GM19324 (cell line): ENCODE results near the gene RAB20.
"Not testable (repeated sequence)": the region's sequence is repeated elsewhere in the genome, so short reads cannot be mapped to it uniquely, and the experiment has no call there.

Experiments used
- ATAC-seq: cut with Tn5 transposase; IDR thresholded peaks from one replicate; pipeline ENCODE4 v1.9.1; 2021; ENCODE audit warnings: mild to moderate bottlenecking, moderate library complexity; ENCODE audit not compliant: unreplicated experiment, low FRiP score

RAB20 gene

DNA sequence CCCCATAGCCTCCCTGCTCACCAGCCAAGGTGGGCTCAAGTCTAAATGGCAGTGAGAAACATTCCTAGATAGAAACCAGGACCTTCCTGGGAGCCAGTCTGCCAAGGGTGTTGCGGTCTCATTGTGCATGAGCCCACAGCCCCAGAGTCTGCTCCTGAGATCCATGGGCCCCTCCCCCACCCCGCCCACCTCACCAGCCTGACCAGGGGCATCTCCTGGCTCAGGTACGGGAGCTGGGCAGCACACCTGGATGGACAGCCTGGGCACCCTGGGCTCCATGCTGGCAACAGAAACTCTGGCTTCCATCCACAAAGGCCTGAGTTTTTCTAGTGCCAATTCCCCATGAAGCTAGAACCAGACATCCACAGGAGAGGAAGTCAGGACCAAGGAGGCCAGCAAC lies 65.6 kb downstream of the RAB20 start:
- ATAC-seq, result no peak

DNA sequence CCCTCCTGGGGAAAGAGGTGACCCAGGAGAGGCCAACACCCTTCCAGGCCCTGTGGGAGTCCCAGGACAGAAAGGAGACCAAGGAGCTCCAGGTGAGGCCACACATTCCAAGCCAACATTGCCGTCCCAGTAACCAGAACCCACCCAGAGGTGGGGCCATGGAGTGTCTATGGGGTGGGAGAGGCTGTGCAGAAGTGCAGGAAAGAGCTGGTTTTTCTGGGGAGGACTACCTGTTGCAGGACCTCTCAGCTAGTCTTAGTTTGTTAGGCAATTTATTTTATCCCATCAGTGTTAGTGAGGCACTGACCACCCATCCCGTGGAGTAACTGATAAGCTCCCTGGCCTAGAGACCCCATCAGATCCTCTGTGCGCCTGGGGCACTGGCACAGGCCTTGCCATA lies 66.1 kb downstream of the RAB20 start:
- no peak for ATAC-seq

DNA sequence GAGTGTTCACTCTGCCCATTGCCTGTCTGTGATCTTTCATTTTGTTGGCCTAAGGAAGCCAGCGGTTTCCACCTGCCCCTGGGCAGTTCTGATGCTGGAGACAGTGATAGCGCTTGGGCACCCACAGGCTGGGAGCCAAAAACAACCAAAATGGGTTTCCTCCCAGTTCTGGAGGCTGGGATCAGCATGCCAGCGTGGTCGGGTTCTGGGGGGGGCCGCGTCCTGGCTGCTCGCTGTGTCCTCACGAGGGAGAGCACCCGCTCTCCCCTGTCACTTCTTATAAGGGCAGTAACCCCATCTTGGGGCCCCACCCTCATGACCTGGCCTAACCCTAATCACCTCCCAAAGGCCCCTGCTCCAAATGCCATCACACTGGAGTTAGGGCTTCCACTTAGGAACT lies 67.9 kb downstream of the RAB20 start:
- ATAC-seq, result no peak

DNA sequence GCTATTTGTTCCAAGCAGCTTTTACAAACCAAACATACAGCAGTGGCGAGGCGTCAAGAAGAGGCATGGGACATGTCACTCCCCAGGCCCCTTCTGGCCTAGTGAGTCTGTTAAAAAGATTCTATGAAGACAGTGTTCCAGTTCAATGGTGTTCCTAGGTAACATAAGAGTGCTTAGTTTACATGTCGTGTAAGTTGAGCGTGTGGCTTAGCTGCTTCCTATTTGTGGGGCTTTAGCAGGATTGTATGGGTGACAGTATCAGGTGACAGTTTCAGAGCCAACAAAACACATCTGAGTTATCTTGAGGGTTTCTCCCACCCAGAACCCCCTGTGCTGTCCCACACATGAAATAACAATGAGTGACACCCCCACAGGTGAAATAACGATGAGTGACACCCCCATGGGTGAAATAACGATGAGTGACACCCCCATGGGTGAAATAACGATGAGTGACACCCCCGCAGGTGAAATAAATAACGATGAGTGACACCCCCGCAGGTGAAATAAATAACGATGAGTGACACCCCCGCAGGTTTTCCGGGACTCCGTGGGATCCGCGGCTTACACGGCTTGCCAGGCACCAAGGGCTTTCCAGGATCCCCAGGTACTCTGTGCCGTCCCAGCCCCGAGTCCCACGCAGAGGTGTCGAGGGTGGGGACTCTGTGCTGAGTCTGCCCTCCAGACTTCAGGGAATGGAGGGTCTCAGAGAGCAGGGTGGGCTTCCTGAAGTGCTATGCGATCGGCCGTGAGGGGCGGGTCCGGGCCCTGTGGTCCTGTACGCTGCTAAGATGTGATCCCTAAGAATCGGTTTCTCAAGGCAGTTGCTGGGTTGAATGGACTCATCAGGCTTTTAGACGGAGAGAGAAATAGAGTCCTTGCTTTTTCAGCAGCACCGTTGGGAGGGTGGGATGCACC lies 68.6 kb downstream of the RAB20 start:
- ATAC-seq, result no peak

DNA sequence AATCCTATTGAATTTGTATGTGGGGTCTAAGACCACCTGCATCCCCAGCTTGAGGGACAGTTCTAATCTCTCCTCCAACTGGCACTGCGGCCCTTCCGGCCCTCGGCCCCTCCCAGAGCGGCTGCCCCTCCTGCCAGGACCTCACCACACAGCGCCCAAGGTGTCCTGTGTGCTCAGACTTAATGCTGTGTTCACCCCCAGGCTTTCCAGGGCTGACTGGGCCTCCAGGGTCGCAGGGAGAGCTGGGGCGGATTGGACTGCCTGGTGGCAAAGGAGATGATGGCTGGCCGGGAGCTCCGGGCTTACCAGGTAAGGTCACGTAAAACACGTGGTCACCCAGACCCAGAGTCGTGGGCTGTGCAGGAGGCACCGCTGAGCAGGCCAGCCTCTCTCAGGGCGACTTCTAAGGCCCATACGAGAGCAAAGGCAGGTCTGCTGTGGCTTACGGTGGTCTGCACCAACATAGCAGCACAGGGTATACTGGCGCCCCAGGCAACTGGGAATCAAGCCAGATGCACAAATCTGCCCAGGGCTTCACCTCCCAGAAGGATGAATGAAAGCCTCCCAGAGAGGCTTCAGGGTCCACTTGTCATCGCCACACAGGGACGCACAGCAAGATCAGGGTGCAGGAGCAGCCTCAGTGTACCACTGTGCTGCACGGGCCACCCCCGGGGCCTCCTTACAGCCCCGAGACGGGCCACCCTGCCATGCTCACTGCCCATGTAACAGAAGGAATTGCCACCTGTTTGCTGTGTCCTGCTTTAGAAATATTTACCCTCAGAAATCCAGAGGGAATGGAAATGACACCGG lies 69.4 kb downstream of the RAB20 start:
- no peak for ATAC-seq

DNA sequence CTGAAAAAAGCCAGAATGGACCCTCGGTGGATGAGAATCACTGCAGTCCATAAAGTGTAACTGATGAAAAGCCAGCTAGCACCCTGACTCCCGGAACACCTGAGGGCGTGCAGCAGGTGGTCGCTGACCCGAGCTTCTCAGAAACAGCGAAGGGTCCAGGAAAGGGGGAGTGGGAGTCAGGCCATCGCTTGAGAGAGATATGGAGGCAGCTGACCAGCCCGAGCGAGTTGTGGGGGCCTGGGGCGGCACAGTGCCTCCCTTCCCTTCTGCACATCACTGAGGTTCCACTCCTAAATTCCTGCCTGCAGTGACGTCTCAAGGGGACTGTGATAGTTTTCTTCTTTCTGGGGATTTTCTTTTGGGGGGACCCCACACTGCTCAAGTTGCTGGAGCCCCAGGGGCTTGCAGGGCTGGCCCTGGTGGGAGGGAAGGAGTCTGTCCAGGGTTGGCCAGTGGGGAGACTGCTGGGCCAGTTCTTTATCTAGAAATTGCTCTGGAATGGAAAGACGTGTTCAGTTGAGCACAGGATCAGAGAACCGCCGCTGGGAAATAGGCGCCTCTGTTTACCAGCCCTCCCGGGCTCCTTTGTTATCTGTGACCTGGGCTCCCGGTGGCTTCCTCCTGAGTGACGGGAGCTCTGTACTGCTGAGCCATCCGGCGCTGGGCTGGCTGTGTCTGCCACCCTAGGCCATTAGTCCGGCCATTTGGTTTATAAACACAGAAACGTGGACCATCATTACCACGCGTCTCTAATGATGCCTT lies 71.3 kb downstream of the RAB20 start:
- ATAC-seq, result no peak

DNA sequence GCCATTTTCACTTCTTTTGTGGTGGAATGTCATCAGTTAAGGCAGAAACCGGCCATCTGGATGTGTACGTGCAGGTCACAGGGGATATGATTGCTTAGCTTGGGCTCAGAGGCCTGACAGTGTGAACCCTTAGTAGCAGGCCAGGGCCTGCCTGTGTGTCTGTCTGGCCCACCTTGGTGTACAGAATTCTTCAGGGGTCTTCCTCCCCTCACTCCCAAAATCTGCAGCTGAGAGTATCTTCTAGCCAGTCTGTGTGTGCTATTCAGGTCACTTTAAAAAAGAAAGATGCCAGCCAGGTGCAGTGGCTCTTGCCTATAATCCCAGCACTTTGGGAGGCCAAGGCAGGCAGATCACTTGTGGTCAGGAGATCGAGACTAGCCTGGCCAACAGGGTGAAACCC lies 74.6 kb downstream of the RAB20 start:
- ATAC-seq, result not testable (repeated sequence)

DNA sequence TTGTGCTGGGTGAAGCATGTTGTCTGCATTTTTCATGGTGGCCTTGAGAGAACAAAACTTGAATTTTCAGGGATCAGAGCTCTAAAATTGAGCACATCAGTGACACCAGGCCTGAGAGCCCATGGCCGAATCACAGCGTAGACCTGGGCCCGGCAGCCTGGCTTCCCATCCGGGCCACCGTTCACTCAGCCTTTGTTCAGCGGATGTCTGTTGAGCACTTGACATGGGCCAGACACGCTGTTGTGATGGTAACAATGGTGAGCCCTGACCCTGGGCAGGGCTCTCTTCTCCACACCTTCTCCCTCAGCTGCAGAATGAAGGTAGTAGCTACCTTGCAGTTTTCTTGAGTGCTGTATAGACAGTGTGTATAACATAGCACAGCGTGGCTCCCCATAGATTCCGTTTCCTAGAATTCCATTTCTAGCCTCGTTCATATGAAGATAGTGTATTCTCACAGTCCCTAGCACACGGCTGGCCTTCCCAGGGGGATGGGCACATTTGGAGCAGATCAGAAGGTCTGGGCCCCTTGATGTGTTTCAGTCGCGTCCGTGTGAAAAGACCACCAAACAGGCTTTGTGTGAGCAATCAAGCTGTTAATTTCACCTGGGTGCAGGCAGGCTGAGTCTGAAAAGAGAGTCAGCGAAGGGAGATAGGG lies 75.3 kb downstream of the RAB20 start:
- no peak for ATAC-seq

DNA sequence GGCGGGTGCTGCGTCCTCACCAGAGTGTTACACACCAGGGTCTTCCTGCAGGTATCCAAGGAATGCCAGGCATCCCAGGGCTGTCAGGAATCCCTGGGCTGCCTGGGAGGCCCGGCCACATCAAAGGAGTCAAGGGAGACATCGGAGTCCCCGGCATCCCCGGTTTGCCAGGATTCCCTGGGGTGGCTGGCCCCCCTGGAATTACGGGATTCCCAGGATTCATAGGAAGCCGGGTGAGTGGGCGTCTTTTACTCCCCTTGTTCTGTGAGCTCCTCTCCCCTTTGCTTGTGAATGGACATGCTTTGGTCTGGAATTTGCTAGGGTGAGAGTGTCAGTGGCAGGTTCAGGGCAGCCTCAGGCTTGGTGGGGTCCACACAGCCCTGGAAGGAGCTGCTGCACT lies 75.9 kb downstream of the RAB20 start:
- ATAC-seq, result no peak

DNA sequence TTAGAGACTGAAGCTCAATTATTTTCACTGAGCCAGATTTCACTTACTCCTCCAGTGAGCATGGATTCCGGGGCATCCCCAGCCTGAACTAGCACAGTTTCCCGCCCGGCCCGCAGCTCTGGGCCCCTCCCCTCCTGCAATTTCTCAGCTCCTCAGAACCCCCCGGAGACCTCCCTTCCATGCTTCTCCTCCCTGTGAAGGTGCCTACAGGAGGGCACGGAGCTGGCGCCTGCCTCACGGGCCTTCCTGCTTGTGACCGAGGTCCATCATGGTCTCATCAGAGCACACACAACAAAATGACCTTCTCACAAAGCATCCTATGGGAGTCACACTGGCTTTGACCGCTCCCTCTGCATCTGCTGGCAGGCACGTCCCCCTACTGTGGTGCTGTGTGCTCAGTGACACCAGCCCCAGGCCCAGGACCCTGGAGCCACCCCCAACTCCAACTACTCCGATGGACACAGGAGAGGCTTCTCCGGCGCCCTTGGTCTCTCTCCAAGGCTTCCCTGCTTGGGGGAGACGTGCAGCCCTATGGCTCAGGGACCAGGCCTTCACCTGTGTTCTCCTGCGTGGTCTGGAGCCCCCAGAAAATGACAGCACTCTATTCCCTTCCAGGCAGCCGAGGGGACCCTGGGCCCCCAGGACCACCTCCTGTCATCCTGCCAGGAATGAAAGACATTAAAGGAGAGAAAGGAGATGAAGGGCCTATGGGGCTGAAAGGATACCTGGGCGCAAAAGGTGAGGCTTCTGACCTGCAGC lies 77.1 kb downstream of the RAB20 start:
- no peak for ATAC-seq

DNA sequence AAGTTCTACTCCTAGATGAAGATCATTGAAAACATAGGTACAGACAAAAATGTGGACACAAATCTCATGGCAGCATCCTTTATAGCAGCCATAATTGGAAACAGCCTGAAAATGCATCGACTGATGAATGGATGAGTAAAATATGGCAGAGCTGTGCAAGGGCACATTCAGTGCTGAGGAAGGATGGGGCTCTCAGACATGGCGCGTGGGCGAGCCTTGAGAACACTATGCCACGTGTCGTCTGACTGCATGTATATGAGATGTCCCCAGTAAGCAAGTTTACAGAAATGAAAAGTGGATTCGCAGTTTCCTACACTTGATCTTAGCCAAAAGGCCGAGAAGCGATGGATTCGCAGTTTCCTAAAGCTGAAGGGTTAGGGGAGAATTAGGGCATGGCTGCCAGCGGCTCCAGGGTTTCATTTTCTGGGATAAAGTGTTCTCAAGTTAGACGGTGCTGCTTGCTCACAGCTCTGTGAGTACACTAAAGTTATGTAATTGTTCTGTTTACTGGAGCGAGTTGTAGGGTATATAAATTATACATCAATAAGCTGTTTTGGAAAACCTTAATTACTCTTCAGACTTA lies 78.0 kb downstream of the RAB20 start:
- no peak for ATAC-seq

DNA sequence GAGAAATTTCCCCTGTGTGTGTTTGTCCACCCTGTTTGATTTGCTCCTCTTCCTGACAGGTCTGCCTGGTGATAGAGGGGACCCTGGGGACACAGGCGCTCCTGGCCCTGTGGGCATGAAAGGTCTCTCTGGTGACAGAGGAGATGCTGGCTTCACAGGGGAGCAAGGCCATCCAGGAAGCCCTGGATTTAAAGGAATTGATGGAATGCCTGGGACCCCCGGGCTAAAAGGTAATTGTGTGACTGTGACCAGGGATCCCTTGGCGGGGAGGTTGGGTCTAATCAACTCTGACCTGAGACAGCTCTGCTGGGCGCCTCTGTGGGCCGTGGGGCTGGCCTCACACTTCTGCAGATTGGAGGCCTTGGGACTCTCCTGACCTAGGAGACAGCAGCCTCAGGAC lies 81.4 kb downstream of the RAB20 start:
- no peak for ATAC-seq

DNA sequence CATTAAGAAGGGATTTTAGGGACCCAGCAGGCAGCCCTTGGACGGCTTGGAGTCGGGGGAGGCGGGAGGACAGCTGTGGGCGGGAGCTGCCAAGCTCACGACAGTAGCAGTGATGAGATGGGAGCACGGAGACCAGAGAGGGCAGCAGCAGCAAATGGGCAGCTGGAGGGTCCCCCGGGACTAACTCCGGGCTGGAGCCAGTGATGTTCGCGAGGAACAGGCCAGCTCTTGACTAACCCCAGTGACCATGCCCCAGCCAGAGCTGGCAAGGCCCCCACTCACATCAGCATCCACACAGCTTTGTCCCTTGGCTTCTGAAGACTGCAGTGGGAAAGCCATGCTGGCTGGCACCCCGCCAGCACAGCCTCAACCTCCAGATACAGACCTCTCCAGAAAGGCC lies 81.9 kb downstream of the RAB20 start:
- no peak for ATAC-seq

DNA sequence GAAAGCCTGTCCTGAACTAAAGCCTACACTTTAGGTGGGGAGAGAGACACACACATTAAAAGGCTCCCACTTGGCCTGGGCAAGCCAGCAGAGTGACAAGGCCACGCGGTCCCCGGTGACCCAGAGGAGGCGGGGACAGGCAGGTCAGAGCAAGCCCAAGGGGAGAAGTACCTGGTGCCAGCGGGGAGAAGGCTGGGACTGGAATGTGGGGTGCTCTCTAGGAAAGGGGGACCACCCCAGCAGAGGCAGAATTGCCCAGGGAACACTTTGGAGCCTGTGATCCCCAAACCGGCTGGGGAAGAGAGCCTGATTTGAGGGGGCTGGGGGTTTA lies 82.3 kb downstream of the RAB20 start:
- no peak for ATAC-seq

DNA sequence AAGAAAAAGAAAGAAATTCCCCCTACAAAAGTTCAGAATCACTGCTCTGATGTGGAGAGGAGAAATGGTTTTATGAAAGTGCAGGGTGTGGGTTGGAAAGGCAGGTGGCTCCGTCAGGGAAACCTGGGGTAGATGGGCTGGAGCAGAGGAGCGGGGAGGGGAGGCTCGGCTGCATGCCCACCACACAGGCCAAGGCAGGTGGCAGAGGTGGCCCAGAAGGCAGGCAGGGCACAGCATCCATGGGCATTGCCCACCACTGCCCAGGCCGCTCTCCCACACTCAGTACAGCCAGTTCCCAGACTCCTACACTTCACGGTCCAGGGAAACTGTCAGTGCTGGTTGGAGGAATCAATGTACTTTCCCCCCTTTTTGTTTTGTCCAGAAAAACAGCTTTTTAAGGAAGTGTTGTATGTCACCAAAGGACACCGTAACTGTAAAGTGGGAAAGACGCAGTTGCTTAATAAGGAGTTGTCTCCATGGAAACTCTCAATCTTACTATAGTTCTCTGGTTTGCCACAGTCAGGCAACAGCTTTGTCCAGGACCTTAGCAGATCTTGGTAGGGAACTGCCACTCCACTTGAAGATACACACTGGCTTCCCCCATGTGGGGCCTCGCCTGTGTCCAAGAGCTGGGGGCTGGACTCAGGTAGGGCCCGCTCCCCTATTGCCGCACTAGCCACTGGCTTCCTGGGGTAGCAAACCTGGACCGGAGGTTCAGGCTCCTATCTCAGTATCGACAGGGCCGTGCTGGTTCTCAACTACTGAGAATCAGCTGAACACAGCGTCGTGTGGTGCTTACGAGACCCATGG lies 82.9 kb downstream of the RAB20 start:
- ATAC-seq, result no peak

DNA sequence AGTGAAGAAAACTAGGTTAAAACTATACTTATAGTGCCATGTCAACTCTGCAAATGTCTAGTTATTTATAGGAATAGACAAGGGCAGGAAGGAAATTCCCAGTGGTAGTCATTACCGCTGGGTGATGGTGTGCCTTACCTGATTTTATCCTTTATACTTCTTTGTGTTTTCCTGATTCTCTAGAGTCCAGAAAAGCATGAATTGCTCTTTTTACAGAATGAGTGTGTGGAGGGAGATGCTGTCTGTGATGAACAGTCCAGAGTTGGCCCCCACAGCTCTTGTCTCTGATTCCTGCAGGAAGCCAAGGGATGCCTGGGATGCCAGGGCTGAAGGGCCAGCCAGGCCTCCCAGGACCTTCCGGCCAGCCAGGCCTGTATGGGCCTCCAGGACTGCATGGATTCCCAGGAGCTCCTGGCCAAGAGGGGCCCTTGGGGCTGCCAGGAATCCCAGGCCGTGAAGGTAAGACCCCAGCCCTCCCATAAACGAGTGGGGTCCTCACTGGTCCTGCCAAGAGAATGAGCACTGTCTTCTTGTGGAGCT lies 83.7 kb downstream of the RAB20 start:
- ATAC-seq, result no peak

DNA sequence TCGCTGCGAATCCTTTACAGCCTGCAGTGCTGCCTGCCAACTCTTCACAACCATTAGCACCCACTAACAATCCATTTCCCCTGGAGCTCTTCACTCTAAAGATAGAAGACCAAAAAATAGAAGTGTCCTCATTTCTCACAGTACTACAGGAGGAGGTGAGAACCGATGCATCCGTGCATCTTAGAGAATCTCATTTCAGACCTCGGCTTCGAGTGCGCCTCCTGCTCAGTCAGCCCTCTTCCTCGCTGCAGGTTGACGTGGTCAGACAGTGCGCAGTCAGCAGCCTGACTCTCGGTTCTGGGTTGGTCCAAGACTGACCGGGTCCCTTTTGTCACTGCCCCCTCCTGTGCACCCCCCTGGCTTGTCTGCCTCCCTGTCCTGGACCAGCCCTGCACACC lies 85.3 kb downstream of the RAB20 start:
- no peak for ATAC-seq

DNA sequence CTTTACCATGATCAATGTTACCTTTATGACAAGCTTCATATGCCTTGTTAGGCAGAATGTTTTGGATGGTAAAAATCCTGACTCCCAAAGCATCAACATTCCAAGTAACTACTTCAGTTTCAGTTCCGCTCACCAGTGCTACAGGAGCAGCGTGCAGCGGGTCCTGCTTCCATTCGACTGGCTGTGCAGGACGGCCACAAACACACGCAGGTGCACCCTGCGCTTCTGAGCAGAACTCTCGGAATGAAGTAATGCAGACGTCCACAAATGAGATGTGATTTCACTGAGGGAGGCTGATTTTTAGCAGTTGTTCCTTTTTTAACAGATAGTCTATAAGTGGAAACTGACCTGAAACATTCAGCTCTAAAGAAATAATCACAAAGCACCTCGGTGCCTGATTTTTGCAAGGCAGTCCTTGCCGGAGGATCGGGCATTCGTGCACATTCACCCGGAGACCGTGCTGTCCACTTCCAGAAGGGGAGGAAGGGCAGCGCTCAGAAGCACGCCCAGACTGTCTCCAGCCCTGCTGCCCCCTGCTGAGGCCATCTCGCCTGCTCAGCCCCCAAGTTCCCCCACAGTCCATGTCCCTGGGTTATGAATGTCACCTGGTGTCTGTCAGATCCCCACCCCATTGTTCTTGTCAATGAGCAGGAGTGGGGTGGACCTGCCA lies 85.8 kb downstream of the RAB20 start:
- ATAC-seq, result no peak
